GM18511 (cell line): ENCODE measurements around the gene PTPN14.
"Not testable (repeated sequence)": the region's sequence is repeated elsewhere in the genome, so short reads cannot be mapped to it uniquely, and the experiment has no call there.

Experiments used
- ATAC-seq: cut with Tn5 transposase; IDR thresholded peaks from one replicate; pipeline ENCODE4 v1.9.1; 2021; ENCODE audit warnings: mild to moderate bottlenecking, moderate library complexity; ENCODE audit not compliant: unreplicated experiment

PTPN14 gene

GRCh38 chr1:214551436-214552173, at the start of gene PTPN14:
TSS of gene PTPN14 (minus strand) at chr1:214551602. CDS start at chr1:214464803, 86,799 bp downstream.
- peak; percentile 53 for ATAC-seq

DNA sequence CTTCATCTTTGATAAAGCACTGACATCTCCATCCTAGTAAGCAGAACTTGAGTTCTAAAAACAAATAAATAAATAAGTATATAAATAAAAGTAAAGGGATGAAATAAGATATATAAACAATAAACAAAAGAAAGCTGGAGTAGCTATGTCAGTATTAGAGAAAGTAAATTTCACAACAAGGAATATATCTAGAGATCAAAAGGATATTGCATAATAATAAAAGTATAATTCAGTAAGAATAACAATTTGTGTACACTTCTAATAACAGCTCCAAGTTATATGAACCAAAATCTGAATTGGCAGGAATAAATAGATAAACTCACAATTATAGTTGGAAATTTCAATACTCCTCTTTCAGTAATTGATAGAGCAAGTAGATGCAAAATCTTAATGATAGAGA, 41.8 kb upstream of the PTPN14 start:
- ATAC-seq, result no peak

DNA sequence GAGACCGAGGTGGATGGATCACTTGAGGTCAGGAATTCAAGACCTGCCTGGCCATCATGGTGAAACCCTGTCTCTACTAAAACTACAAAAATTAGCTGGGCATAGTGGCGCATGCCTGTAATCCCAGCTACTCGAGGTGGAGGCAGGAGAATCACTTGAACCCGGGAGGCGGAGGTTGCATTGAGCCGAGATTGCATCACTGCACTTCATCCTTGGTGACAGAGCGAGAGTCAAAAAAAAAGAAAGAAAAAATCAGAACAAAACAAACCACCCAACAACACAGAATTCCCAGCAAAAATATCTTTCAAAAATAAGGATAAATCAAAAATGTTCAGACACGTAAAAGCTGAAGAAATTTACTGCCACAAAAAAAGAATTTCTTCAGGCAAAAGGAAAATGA, 40.5 kb upstream of the PTPN14 start:
- not testable (repeated sequence) for ATAC-seq

DNA sequence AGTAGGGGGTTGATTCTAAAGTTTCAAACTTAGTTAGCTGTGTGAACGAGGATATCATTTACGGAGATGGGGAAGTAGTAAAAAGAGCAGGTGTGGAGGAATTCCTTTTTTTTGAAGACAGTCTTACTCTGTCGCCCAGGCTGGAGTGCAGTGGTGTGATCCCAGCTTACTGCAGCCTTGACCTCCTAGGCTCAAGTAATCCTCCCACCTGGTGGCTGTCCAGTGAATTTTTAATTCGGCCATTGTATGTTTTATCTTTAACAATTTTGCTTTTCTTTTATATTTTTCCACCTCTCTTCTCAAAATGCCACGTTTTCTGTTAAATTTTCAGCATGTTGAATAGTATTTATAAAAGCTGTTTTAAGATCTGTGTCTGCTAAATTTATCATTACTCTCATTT, 39.3 kb upstream of the PTPN14 start:
- ATAC-seq, result no peak

- ATAC-seq, result no peak
Measured at GRCh38 chr1:214588963-214589597, 37.7 kb upstream of the PTPN14 start.

- no peak for ATAC-seq
Measured at GRCh38 chr1:214587165-214587564, 35.8 kb upstream of the PTPN14 start.

DNA sequence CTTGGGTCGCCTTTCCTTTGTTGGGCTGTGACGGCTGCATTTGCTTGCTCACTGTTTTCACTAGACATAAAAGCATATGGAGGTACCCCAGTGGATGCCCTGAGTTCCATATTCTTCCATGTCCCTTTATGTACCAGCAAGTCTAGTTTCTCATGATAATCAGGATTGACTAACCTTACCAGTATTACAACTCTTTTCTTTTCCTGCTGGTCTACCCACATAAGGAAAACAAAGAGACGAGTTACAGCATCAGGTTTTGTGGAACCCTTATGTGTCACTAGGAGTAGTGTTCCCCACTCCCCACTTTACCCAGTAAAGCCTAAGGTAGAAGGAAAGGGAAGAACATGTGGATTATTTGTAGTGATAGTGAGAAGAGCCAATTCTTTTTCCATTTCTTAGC, 35.2 kb upstream of the PTPN14 start:
- no peak for ATAC-seq

DNA sequence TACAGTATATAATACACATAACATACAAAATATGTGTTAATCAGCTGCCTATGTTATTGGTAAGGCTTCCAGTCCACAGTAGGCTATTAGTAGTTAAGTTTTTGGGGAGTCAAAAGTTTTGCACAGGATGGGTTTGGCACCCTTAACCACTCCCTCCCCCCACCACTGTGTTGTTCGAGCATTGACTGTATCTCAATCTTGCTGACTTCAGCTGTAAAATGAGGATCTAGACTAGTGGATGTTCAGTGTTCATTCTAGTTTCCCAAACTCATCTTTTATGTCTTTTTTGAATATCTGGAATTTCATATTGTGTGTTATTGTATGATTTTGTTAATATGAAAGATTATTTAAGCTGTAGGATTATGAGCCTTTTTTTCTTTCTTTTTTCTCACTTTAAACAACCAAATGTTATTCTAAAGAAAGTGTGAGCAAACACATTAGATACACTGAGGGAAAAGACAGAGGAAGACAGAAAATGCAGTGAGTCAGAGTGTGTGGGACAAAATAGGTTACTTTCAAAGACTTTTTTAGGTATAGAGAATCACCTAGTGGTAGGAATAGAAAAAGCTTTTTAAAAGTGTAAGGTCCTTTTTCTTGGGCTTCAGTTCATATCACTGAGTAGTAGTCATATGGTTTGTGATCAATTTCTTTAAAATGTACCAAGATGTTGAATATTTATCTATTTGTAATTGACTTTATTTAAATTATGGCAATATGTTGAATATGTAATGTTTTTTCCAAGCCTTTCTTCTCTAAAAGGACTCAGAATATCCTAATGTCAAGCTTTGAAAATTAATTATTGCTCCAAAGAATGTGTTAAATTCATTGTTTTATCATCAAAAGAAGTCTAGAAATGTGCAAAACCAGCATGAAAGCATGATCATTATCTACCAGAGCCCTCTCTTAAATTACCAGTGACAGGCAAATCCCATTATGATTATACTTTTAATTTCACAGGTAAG, 33.7 kb upstream of the PTPN14 start:
- ATAC-seq, result peak; percentile 90

GRCh38 chr1:214583824-214584554, 32.6 kb upstream of the PTPN14 start:
- ATAC-seq, result no peak

- ATAC-seq, result no peak
Measured at GRCh38 chr1:214583113-214583512, 31.7 kb upstream of the PTPN14 start.

DNA sequence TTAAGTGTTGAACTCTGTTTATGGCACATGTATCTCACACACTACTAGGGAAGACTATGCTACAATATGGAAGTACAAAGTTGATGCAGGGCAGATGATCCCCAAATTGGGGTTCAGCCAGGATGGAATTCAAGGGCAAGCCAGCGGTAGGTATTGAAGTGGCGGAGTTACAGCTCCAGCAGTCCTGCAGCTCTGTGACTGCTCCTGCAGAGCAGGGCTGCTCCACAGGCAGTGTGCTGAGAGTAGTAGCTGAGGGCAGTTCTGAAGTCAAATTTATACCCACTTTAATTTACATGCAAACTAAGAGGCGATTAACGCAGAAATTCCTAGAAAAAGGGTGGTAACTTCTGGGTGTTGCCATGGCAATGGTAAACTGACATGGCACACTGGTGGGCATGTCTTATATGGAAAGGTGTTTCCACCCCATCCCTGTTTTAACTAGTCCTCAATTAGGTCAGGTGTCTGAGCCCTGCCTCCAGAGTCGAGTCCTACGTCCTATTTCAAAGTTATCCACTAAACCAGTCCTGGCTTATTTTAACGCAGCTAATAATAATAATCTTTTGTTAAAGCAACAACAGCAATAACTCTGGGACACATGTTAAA, 31.0 kb upstream of the PTPN14 start:
- no peak for ATAC-seq

DNA sequence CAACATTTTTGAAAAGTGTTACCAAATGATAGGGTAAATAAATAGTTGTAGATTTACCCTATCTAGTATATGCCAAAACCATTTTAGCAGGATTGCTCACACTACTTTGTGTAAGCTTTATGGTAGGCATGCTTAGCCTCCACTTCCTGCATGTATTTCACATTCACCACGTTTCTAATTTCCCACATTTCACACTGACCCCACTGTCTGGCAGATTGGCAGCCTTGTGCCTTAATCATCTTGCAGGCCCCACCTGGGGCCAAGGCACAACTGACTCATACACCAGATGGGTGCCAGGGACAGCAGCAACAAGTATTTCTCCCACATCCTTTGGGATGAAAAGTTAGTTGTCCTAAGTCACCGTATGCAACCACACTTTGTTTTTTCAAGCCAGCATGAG, 30.4 kb upstream of the PTPN14 start:
- ATAC-seq, result no peak

DNA sequence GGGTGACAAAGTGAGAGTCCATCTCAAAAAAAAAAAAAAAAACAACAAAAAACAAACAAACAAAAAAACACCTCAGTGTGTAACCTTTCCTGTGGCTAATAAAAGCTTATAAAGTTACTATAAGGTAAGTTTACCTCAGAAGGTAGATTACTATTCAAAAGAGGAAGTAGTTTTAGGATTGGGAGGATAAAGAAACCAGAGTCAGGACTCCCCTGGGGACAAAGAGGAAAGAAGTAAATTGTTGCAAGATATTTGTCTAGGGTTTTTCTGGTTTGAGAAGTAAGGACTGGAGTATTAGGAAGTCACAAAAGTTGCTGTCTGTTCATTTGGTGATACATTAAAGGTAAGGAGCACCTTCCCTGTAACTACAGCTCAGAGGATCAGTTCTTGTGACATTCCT, 27.8 kb upstream of the PTPN14 start:
- no peak for ATAC-seq

DNA sequence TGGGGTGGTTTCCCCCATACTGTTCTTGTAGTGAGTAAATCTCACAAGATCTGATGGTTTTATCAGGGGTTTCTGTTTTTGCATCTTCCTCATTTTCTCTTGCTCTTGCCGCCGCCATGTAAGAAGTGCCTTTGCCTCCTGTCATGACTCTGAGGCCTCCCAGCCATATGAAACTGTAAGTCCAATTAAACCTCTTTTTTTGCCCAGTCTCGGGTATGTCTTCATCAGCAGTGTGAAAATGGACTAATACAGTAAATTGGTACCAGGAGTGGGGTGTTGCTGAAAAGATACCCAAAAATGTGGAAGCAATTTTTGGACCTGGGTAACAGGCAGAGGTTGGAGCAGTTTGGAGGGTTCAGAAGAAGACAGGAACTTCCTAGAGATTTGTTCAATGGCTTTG, 24.7 kb upstream of the PTPN14 start:
- not testable (repeated sequence) for ATAC-seq

- ATAC-seq, result no peak
Measured at GRCh38 chr1:214574598-214575411, 23.4 kb upstream of the PTPN14 start.

DNA sequence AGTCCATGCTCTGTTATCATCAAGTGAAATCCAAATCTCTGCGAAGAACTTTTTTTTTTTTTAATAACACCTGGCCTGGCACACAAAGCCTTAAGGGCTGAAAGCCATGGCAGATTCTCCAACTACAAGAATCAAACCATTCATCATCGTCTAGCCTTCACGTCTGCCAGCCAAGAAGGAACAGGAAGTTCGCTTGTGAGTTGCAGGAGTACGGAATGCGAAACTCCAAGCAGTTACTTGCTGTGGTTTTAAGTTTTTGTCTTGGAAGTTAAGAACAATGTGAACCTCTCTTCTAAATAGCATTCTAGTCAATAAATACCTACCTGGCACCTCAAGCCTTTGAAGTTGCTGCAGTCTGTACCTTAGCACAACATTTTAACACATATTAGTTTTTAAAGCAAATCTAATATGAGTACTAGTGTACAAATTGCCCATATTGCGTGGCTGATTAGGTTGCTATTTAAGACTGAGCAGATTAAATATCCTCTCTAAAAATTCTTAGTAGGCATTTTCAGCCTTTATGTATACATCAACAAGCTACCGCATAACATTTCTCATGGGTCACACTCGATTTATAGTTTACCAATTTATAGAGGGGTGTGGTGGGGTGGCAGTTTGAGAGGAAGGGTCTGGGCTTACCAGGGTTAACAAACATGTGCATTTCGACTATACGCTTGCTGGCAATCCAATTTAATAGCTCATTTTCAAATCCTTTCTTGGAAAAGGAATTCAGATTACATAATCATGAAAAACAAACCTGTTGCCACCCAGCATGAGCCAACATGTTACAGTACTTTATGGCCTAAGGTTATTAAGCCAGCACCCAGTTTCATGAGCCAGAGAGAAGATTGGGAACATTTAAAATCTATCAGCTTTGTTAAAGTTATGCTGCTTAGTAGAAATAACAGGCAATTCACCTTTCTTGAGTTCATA, 22.2 kb upstream of the PTPN14 start:
- no peak for ATAC-seq

DNA sequence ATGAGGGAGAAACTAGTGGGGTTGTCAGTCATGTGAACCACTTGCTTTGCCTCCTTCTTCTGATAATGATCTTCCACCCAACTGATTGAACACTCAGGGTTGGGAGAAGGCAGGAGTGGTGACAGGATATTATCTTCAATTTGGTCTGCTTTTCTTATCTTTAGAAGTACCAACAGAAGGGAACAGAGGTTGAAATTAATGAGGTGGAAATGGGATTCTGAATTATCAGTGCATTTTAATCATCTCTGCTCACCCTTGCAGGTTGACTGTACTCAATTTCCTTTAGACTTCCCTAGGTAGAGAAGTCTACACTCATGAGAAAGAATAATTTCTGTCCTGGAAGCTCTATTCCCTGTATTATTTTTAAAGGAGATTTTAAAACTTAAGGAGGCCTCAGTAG, 19.9 kb upstream of the PTPN14 start:
- ATAC-seq, result no peak

- no peak for ATAC-seq
Measured at GRCh38 chr1:214570442-214570841, 19.0 kb upstream of the PTPN14 start.
